HepG2 (cell line): ENCODE measurements around the gene SUDS3. TPM values are rescaled to one million over a fixed set of nuclear protein-coding genes. Genes with fewer than 3 reads are reported as not detected.

Source experiments
- DR1 ChIP-seq: sonication (generic); formaldehyde crosslinking; IDR thresholded peaks from 2 replicates; pipeline ENCODE4 v1.8.0; 2021; ENCODE audit warnings: mild to moderate bottlenecking, missing genetic modification reagents, inconsistent platforms
- HDAC6 ChIP-seq: fragments of 200-600 bp; sonication (generic); IDR thresholded peaks from 2 replicates; pipeline ENCODE4 v1.7.0; 2017; ENCODE audit warnings: mild to moderate bottlenecking, antibody characterized with exemption, low read length, low read depth
- IRX3 ChIP-seq: sonication (generic); formaldehyde crosslinking; IDR thresholded peaks from 2 replicates; pipeline ENCODE4 v1.8.1; 2023; ENCODE audit warnings: mild to moderate bottlenecking, low read depth, missing genetic modification reagents, borderline replicate concordance
- KLF15 ChIP-seq: sonication (generic); formaldehyde crosslinking; IDR thresholded peaks from 2 replicates; pipeline ENCODE4 v1.8.1; 2023; ENCODE audit warnings: borderline replicate concordance, mild to moderate bottlenecking, inconsistent platforms, missing genetic modification reagents, mixed read lengths
- NFE2 ChIP-seq: sonication (generic); formaldehyde crosslinking; IDR thresholded peaks from 2 replicates; pipeline ENCODE4 v1.4.0; 2020; ENCODE audit warnings: missing genetic modification reagents
- RARG ChIP-seq: sonication (generic); formaldehyde crosslinking; IDR thresholded peaks from 2 replicates; pipeline ENCODE4 v1.4.0; 2020; ENCODE audit warnings: low read depth, mild to moderate bottlenecking, missing genetic modification reagents
- SIX4 ChIP-seq: sonication (generic); formaldehyde crosslinking; IDR thresholded peaks from 2 replicates; pipeline ENCODE4 v1.4.0; 2020; ENCODE audit warnings: missing genetic modification reagents
- ZFAT ChIP-seq: sonication (generic); formaldehyde crosslinking; conservative IDR thresholded peaks from 2 replicates; pipeline ENCODE4 v1.8.1; 2023; ENCODE audit warnings: missing genetic modification reagents, inconsistent platforms
- ZNF12 ChIP-seq: sonication (generic); formaldehyde crosslinking; IDR thresholded peaks from 2 replicates; pipeline ENCODE4 v1.5.0; 2020; ENCODE audit warnings: missing genetic modification reagents
- ZNF207 ChIP-seq: fragments of 450-650 bp; IDR thresholded peaks from 2 replicates; pipeline ENCODE4 v1.6.1; 2016; ENCODE audit warnings: antibody characterized with exemption, borderline replicate concordance
- ZNF225 ChIP-seq: sonication (generic); formaldehyde crosslinking; IDR thresholded peaks from 2 replicates; pipeline ENCODE4 v1.4.0; 2020; ENCODE audit warnings: mild to moderate bottlenecking, missing genetic modification reagents
- ZNF407 ChIP-seq: sonication (generic); formaldehyde crosslinking; IDR thresholded peaks from one replicate; pipeline ENCODE4 v1.5.1; 2020; ENCODE audit warnings: mild to moderate bottlenecking, missing genetic modification reagents; ENCODE audit errors: not compliant biosample characterization
- ZNF878 ChIP-seq: sonication (generic); formaldehyde crosslinking; IDR thresholded peaks from 2 replicates; pipeline ENCODE4 v1.8.1; 2023; ENCODE audit warnings: mild to moderate bottlenecking, missing genetic modification reagents, moderate library complexity
- polyA plus RNA-seq, 8 experiments: library from polyadenylated mRNA; depleted of rRNA in 3 of 8; stranded (reverse) in 7 of 8; unstranded in 1 of 8; fragments of >200 nt; fragmentation: Illumina TruSeq in 4 of 8; extraction: Trizol in 4 of 8; gene quantifications; 2 replicates each; pipeline versions ENCODE4 v1.2.1 to v1.2.3, GENCODE V29; 2011 to 2016; ENCODE audit warnings: low read depth in 4 of 8, missing spikeins in 1 of 8, mixed read lengths in 1 of 8; ENCODE audit not compliant: insufficient read depth in 1 of 8
- total RNA-seq, 5 experiments: library from RNA; depleted of rRNA; stranded (reverse); fragments of >200 nt; fragmentation: Illumina TruSeq; extraction: Trizol; gene quantifications; 2 replicates each; pipeline ENCODE4 v1.2.3, GENCODE V29; 2016; ENCODE audit warnings: low read depth in 1 of 5
- TF ChIP-seq, protein P1 (sequence below), 2 experiments: sonication (generic) in 1 of 2; formaldehyde crosslinking in 1 of 2; IDR thresholded peaks; 2 replicates each; pipeline versions ENCODE4 v1.4.0 to v1.6.1; 2016 to 2020; ENCODE audit warnings: borderline replicate concordance in 1 of 2, low read depth in 1 of 2, mild to moderate bottlenecking in 1 of 2, missing genetic modification reagents in 1 of 2

SUDS3 gene
- total and polyA plus RNA-seq, 2 of the 13 experiments (the other 11 are each of a cell fraction or from before 2014, with no cell fraction given): 20.2 to 33.1 TPM

DNA sequence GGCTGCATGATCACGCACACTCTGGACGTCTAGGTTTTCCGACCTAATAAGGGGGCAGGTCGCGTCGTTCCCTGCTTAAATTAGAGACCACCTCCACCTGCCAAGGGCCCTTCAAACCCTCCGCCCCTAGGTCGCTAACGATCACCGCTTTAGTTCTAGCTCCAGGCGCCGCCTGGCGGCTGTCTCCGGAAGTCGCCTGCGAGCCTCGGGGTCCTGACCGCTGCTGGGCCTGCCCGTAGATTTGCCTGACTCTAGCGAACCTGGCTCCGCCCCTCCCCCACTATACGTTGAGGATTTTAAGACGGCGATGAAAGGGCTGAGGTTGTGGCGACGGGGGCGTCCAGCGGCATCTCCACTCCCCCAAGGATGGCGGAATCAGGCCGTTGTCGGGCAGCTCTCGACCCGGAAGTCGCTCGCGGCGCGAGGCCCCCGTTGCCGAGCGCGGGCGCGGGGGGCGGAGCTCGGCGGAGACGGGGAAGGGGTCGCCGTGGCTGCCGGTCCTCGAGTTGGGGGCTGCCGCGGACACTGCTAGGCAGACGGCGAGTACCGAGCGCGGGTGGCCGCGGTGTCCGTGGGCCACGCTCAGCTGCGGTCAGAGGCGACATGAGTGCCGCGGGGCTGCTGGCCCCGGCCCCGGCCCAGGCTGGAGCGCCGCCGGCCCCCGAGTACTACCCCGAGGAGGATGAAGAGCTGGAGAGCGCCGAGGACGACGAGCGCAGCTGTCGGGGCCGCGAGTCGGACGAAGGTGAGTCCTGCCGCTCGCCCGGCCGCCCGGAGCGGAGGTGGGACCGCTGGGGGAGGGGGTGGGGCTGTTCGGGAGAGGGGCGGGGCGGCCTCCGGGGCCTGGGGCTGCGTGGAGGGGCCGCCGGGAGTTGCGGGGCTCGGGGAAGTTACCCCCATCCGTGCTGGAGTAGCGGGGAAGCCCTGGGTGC is at the start of gene SUDS3 (continued):
- TF ChIP-seq, protein P1, sequence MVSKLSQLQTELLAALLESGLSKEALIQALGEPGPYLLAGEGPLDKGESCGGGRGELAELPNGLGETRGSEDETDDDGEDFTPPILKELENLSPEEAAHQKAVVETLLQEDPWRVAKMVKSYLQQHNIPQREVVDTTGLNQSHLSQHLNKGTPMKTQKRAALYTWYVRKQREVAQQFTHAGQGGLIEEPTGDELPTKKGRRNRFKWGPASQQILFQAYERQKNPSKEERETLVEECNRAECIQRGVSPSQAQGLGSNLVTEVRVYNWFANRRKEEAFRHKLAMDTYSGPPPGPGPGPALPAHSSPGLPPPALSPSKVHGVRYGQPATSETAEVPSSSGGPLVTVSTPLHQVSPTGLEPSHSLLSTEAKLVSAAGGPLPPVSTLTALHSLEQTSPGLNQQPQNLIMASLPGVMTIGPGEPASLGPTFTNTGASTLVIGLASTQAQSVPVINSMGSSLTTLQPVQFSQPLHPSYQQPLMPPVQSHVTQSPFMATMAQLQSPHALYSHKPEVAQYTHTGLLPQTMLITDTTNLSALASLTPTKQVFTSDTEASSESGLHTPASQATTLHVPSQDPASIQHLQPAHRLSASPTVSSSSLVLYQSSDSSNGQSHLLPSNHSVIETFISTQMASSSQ (IDR thresholded peaks at IDR 0.05; ENCODE audit: low read depth): no peak
- TF ChIP-seq, protein P1 (CRISPR knock-in tag; IDR thresholded peaks at IDR 0.05; ENCODE audit: borderline replicate concordance): peak; percentile 71; the same call in 1 of the 2 replicates
- TF ChIP-seq KLF15 (CRISPR knock-in tag) (no peak; the same call in 1 of the 2 replicates), RARG (no peak), ZFAT (CRISPR knock-in tag) (no peak), ZNF407 (CRISPR knock-in tag) (no peak), IRX3 (CRISPR knock-in tag) (no peak; the same call in 1 of the 2 replicates), ZNF207 (no peak), HDAC6 (peak; percentile 89; the same call in 1 of the 2 replicates), ZNF878 (CRISPR knock-in tag) (no peak), NFE2 (CRISPR knock-in tag) (no peak), ZNF12 (0 out of 2 replicates have a peak, but pooled peaks have one; percentile 13), SIX4 (CRISPR knock-in tag) (no peak), ZNF225 (CRISPR knock-in tag) (peak; percentile 75; the same call in 1 of the 2 replicates), DR1 (CRISPR knock-in tag) (no peak)
